ENCODE data around the gene ADGRV1.

The ADGRV1 gene

DNA sequence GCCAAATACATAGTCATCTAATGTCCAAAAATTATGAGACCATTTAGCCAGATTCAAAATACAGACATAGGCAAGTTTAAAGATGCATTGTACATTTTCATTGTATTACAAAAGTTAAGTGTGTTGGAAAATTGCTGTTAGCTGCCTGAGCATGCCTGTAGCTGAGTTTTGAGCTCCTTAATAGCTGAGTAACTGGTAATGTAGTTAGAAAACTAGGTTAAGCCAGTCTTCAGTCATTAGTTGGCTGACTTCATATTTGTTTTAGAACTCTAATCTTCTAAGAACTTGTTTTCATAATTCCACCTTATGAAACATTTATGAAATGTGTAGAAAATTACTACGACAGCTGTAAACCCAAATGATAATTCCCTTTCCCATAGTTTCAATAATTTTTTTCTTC lies 531.2 kb downstream of the ADGRV1 start:
- no peak overlapping the region for H3K4me3 ChIP-seq (ENCODE audit: low read length, poor library complexity, severe bottlenecking)
- H3K9me2 ChIP-seq (replicated peaks; ENCODE audit: low read depth, low read length): no peaks in the 10 kb centered on the region
- no peaks in the 10 kb centered on the region for H4K20me1 ChIP-seq (ENCODE audit: insufficient read depth, low read length, poor library complexity, severe bottlenecking)
- TF ChIP-seq, protein P1, sequence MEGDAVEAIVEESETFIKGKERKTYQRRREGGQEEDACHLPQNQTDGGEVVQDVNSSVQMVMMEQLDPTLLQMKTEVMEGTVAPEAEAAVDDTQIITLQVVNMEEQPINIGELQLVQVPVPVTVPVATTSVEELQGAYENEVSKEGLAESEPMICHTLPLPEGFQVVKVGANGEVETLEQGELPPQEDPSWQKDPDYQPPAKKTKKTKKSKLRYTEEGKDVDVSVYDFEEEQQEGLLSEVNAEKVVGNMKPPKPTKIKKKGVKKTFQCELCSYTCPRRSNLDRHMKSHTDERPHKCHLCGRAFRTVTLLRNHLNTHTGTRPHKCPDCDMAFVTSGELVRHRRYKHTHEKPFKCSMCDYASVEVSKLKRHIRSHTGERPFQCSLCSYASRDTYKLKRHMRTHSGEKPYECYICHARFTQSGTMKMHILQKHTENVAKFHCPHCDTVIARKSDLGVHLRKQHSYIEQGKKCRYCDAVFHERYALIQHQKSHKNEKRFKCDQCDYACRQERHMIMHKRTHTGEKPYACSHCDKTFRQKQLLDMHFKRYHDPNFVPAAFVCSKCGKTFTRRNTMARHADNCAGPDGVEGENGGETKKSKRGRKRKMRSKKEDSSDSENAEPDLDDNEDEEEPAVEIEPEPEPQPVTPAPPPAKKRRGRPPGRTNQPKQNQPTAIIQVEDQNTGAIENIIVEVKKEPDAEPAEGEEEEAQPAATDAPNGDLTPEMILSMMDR (conservative IDR thresholded peaks at IDR 0.05; ENCODE audit: low read length): no peak
- TF ChIP-seq EZH2phosphoT487 (IDR thresholded peaks at IDR 0.05; ENCODE audit: borderline replicate concordance): no peak
- H3K9ac ChIP-seq (ENCODE audit: low read depth, low read length, poor library complexity, severe bottlenecking): no peak overlapping the region
- no peaks in the 10 kb centered on the region for H3F3A ChIP-seq (ENCODE audit: low read depth)
- H3K4me2 ChIP-seq (ENCODE audit: low read depth, low read length, poor library complexity, severe bottlenecking): no peak overlapping the region
- no peaks in the 10 kb centered on the region for H3K9me3 ChIP-seq (ENCODE audit: insufficient read depth, low read depth, low read length)
- H3K36me3 ChIP-seq (ENCODE audit: insufficient read depth, low read length): no peaks in the 10 kb centered on the region
- no peaks in the 10 kb centered on the region for H3K4me1 ChIP-seq (ENCODE audit: insufficient read depth, low read length, poor library complexity, severe bottlenecking)
- no peaks in the 10 kb centered on the region for H3K27me3 ChIP-seq (ENCODE audit: insufficient read depth, low read length, poor library complexity, severe bottlenecking)
- no peak overlapping the region for H2AFZ ChIP-seq (ENCODE audit: low read length)
- H3K79me2 ChIP-seq (ENCODE audit: insufficient read depth, low read length): no peaks in the 10 kb centered on the region

DNA sequence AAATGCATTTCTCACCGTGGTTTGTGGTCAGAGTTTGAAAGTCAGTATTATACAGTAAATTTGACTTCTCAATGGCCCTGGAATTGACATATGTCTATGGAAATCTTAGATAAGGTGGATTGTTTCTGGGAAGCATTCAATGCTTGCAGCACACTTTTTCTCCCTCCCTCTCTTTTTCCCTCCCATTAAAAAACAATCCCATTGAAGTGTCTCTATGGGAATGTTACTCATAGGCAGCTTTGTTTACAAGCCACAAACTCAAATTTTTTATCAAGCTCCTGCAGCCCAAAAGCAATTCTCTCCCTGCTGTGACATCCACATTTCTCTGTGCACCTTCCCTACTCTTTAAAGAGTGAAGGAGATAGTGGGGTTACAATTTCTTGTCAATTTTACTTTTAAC lies 532.4 kb downstream of the ADGRV1 start:
- H3K9me3 ChIP-seq (ENCODE audit: insufficient read depth, low read depth, low read length): no peaks in the 10 kb centered on the region
- no peaks in the 10 kb centered on the region for H3K9me2 ChIP-seq (replicated peaks; ENCODE audit: low read depth, low read length)
- H3K36me3 ChIP-seq (ENCODE audit: insufficient read depth, low read length): no peaks in the 10 kb centered on the region
- H3K27me3 ChIP-seq (ENCODE audit: insufficient read depth, low read length, poor library complexity, severe bottlenecking): no peaks in the 10 kb centered on the region
- H3F3A ChIP-seq (ENCODE audit: low read depth): no peaks in the 10 kb centered on the region
- H3K4me2 ChIP-seq (ENCODE audit: low read depth, low read length, poor library complexity, severe bottlenecking): no peak overlapping the region
- no peaks in the 10 kb centered on the region for H4K20me1 ChIP-seq (ENCODE audit: insufficient read depth, low read length, poor library complexity, severe bottlenecking)
- H3K9ac ChIP-seq (ENCODE audit: low read depth, low read length, poor library complexity, severe bottlenecking): no peak overlapping the region
- no peaks in the 10 kb centered on the region for H3K79me2 ChIP-seq (ENCODE audit: insufficient read depth, low read length)
- H3K4me3 ChIP-seq (ENCODE audit: low read length, poor library complexity, severe bottlenecking): no peak overlapping the region
- no peak overlapping the region for H2AFZ ChIP-seq (ENCODE audit: low read length)
- TF ChIP-seq, protein P1 (conservative IDR thresholded peaks at IDR 0.05; ENCODE audit: low read length): no peak
- H3K4me1 ChIP-seq (ENCODE audit: insufficient read depth, low read length, poor library complexity, severe bottlenecking): no peaks in the 10 kb centered on the region

DNA sequence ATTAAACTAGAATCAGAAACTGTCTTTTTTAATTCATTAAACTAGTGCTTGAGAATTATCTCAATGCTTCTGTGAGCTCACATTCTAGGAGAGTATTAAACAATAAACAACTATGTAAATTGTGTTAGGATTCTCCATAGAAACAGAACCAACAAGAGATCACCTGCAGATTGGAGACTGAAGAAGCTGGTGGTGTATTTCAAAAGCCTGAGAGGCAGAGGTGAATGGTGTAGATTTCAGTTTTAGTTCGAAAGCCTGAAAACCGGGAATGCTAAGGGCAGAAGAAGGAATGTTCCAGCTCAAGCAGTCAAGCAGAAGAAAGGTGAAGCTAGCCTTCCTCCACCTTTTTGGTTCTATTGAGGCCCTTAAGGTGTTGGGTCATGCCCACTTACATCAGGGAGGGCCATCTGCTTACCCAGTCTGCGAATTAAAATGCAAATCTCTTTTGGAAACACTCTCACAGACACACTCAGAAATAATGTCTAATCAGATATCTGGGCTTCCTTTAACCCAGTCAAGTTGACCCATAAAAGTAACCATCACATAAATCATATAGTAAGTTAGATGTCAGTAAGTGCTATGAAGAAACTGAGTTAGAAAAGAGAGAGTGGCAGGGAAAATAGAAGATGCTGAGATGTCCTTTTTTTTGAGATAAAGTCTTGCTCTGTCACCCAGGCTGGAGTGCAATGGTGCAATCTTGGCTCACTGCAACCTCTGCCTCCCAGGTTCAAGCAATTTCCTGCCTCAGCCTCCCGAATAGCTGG lies 533.1 kb downstream of the ADGRV1 start:
- Histone ChIP-seq H3F3A (ENCODE audit: low read depth) (no peaks in the 10 kb centered on the region), H3K9ac (ENCODE audit: low read depth, low read length, poor library complexity, severe bottlenecking) (no peak overlapping the region), H3K4me1 (ENCODE audit: insufficient read depth, low read length, poor library complexity, severe bottlenecking) (no peaks in the 10 kb centered on the region), H2AFZ (ENCODE audit: low read length) (no peak overlapping the region), H3K9me3 (ENCODE audit: insufficient read depth, low read depth, low read length) (no peaks in the 10 kb centered on the region), H3K36me3 (ENCODE audit: insufficient read depth, low read length) (no peaks in the 10 kb centered on the region), H3K4me2 (ENCODE audit: low read depth, low read length, poor library complexity, severe bottlenecking) (no peak overlapping the region), H3K4me3 (ENCODE audit: low read length, poor library complexity, severe bottlenecking) (no peak overlapping the region), H4K20me1 (ENCODE audit: insufficient read depth, low read length, poor library complexity, severe bottlenecking) (no peaks in the 10 kb centered on the region), H3K9me2 (replicated peaks; ENCODE audit: low read depth, low read length) (no peaks in the 10 kb centered on the region), H3K27me3 (ENCODE audit: insufficient read depth, low read length, poor library complexity, severe bottlenecking) (no peaks in the 10 kb centered on the region), H3K79me2 (ENCODE audit: insufficient read depth, low read length) (no peaks in the 10 kb centered on the region)
- TF ChIP-seq, protein P1 (conservative IDR thresholded peaks at IDR 0.05; ENCODE audit: low read length): no peak
- TF ChIP-seq EZH2phosphoT487 (IDR thresholded peaks at IDR 0.05; ENCODE audit: borderline replicate concordance): no peak

All from Loucy (cell line).